Tibial nerve (tissue), 4 donors: ENCODE results near the gene ATP5IF1.

Experiments used
- EP300 ChIP-seq, 2 donors: sonication (generic); formaldehyde crosslinking; IDR thresholded peaks; one replicate each; pipeline ENCODE4 v1.6.1; 2017; ENCODE audit warnings: antibody characterized with exemption in 2 of 2, mild to moderate bottlenecking in 1 of 2
- POLR2A ChIP-seq, 2 donors: fragments of 450-650 bp; IDR thresholded peaks; one replicate each; pipeline ENCODE4 v1.6.1; 2017; ENCODE audit warnings: antibody characterized with exemption in 2 of 2, mild to moderate bottlenecking in 2 of 2, moderate library complexity in 2 of 2
- TF ChIP-seq, protein P1 (sequence below), 5 experiments: fragments of 200-600 bp in 3 of 5; fragments of 450-650 bp in 2 of 5; sonication (generic) in 3 of 5; IDR thresholded peaks; one replicate each; pipeline ENCODE4 v1.5.1; 2016 to 2019; ENCODE audit warnings: antibody characterized with exemption in 5 of 5, mild to moderate bottlenecking in 3 of 5, moderate library complexity in 2 of 5

DNA sequence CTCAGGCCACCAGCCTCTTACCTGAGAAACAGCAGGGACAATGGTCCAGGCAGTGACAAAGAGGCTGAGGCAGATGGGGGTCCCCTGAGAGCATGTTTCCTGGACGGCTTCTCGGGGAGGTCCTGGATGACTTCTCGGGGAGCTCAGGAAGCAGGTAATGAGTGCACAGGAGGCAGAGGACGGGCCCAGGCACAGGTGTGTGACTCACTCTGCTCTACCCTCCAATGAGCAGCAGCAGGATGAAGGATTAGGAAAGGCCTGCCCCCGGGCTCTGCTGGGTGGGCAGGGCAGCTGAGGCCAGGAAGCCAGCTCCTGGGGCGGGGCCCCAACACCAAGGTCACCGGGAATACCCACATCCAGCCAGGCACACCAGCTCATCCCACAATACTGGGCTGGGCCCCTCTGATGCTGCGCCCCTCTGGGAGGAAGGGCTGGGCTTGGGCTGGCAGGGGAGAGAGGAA, 42.2 kb upstream of the ATP5IF1 start:
- TF ChIP-seq, protein P1, sequence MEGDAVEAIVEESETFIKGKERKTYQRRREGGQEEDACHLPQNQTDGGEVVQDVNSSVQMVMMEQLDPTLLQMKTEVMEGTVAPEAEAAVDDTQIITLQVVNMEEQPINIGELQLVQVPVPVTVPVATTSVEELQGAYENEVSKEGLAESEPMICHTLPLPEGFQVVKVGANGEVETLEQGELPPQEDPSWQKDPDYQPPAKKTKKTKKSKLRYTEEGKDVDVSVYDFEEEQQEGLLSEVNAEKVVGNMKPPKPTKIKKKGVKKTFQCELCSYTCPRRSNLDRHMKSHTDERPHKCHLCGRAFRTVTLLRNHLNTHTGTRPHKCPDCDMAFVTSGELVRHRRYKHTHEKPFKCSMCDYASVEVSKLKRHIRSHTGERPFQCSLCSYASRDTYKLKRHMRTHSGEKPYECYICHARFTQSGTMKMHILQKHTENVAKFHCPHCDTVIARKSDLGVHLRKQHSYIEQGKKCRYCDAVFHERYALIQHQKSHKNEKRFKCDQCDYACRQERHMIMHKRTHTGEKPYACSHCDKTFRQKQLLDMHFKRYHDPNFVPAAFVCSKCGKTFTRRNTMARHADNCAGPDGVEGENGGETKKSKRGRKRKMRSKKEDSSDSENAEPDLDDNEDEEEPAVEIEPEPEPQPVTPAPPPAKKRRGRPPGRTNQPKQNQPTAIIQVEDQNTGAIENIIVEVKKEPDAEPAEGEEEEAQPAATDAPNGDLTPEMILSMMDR (IDR thresholded peaks at IDR 0.05): no peak
- TF ChIP-seq POLR2A (IDR thresholded peaks at IDR 0.05) (no peak), EP300 (IDR thresholded peaks at IDR 0.05) (no peak)
